ENCODE data around the gene SLFN14. TPM values are rescaled to one million over a fixed set of nuclear protein-coding genes. Genes with fewer than 3 reads are reported as not detected.

The SLFN14 gene
- total and polyA plus RNA-seq, 2 of the 4 experiments (the other 2 are of a cell fraction): not detected

GRCh38 chr17:35596530-35597233 lies 36.1 kb upstream of the SLFN14 start:
- Histone ChIP-seq H4K20me1 (ENCODE audit: insufficient read depth, low read length) (peaks cover 13% of the 10 kb centered on the region; the same call in 1 of the 2 replicates), H2BK120ac (ENCODE audit: low read depth, low read length) (no peak overlapping the region), H3K14ac (replicated peaks; ENCODE audit: low read depth, low read length) (no peak overlapping the region), H3K4me3 (ENCODE audit: insufficient read depth, low read depth, low read length) (no peak overlapping the region), H3K4ac (ENCODE audit: low read depth, low read length) (no peak overlapping the region), H3K23ac (ENCODE audit: low read depth, low read length) (no peak overlapping the region), H3K4me1 (ENCODE audit: control insufficient read depth, insufficient read depth, low read length) (no peaks in the 10 kb centered on the region), H4K5ac (ENCODE audit: low read depth, low read length) (no peak overlapping the region), H2BK5ac (ENCODE audit: low read depth, low read length, poor library complexity, severe bottlenecking) (no peak overlapping the region), H4K91ac (ENCODE audit: insufficient read depth, low read depth, low read length) (no peak overlapping the region), H3K27me3 (ENCODE audit: control insufficient read depth, insufficient read depth, low read length) (no peaks in the 10 kb centered on the region), H2BK15ac (ENCODE audit: low read depth, low read length) (no peak overlapping the region), H2AK5ac (ENCODE audit: low read depth, low read length) (no peak overlapping the region), H3K18ac (ENCODE audit: low read depth, low read length) (no peak overlapping the region), H3K79me1 (ENCODE audit: low read depth in 1 of 2, low read length in 2 of 2) (peaks cover 39 to 48% of the 10 kb centered on the region in 2 experiments), H3K9me1 (ENCODE audit: insufficient read depth, low read length) (no peaks in the 10 kb centered on the region), H3K9me3 (ENCODE audit: control insufficient read depth, insufficient read depth, low read length) (no peaks in the 10 kb centered on the region), H2AFZ (replicated peaks; ENCODE audit: low read length, poor library complexity) (no peak overlapping the region), H2BK20ac (ENCODE audit: low read depth, low read length) (no peak overlapping the region), H2AK9ac (replicated peaks; ENCODE audit: low read depth, low read length, poor library complexity) (no peak overlapping the region), H3K4me2 (ENCODE audit: low read depth, low read length) (no peak overlapping the region), H3K9ac (ENCODE audit: low read depth, low read length) (no peak overlapping the region), H4K8ac (ENCODE audit: low read depth in 2 of 2, low read length in 2 of 2) (no peak overlapping the region), H3K56ac (ENCODE audit: extremely low read depth, insufficient read depth, low read length) (no peak overlapping the region), H3K27ac (ENCODE audit: insufficient read depth, low read length) (no peak overlapping the region), H3K36me3 (ENCODE audit: control insufficient read depth, insufficient read depth, low read length) (peaks cover 41% of the 10 kb centered on the region)
- dilution Hi-C loops (cut with HindIII; ENCODE audit: low sequenced_read_pairs, unreplicated experiment): no loop called here
- no peak for ATAC-seq (ENCODE audit: low read depth)
- no peak for DNase-seq
- intact Hi-C loops (cut with micrococcal nuclease): no loop called here
- POLR2A ChIA-PET (ENCODE audit: unreplicated experiment): no interaction called here
- TF ChIP-seq FOS (IDR thresholded peaks at IDR 0.05; ENCODE audit: low read depth, low read length) (no peak), NFE2L2 (IDR thresholded peaks at IDR 0.05; ENCODE audit: low read depth, low read length) (no peak), RCOR1 (IDR thresholded peaks at IDR 0.05; ENCODE audit: insufficient replicate concordance, low read length) (no peak), BHLHE40 (IDR thresholded peaks at IDR 0.05; ENCODE audit: low read depth, low read length) (no peak), MAZ (IDR thresholded peaks at IDR 0.05; ENCODE audit: borderline replicate concordance, low read depth, low read length) (no peak), POLR2A (IDR thresholded peaks at IDR 0.05; ENCODE audit: low read depth, low read length) (no peak), MXI1 (IDR thresholded peaks at IDR 0.05; ENCODE audit: borderline replicate concordance, low read depth, low read length) (no peak), RFX5 (IDR thresholded peaks at IDR 0.05; ENCODE audit: low read depth, low read length) (no peak), SMC3 (IDR thresholded peaks at IDR 0.05; ENCODE audit: low read depth, low read length) (no peak), RAD21 (IDR thresholded peaks at IDR 0.05; ENCODE audit: low read length) (no peak), USF2 (IDR thresholded peaks at IDR 0.05; ENCODE audit: low read depth, low read length) (no peak)
- TF ChIP-seq, protein P1, sequence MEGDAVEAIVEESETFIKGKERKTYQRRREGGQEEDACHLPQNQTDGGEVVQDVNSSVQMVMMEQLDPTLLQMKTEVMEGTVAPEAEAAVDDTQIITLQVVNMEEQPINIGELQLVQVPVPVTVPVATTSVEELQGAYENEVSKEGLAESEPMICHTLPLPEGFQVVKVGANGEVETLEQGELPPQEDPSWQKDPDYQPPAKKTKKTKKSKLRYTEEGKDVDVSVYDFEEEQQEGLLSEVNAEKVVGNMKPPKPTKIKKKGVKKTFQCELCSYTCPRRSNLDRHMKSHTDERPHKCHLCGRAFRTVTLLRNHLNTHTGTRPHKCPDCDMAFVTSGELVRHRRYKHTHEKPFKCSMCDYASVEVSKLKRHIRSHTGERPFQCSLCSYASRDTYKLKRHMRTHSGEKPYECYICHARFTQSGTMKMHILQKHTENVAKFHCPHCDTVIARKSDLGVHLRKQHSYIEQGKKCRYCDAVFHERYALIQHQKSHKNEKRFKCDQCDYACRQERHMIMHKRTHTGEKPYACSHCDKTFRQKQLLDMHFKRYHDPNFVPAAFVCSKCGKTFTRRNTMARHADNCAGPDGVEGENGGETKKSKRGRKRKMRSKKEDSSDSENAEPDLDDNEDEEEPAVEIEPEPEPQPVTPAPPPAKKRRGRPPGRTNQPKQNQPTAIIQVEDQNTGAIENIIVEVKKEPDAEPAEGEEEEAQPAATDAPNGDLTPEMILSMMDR (conservative IDR thresholded peaks at IDR 0.05; ENCODE audit: low read depth, low read length): no peak
- TF ChIP-seq, protein P2, sequence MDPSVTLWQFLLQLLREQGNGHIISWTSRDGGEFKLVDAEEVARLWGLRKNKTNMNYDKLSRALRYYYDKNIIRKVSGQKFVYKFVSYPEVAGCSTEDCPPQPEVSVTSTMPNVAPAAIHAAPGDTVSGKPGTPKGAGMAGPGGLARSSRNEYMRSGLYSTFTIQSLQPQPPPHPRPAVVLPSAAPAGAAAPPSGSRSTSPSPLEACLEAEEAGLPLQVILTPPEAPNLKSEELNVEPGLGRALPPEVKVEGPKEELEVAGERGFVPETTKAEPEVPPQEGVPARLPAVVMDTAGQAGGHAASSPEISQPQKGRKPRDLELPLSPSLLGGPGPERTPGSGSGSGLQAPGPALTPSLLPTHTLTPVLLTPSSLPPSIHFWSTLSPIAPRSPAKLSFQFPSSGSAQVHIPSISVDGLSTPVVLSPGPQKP (IDR thresholded peaks at IDR 0.05; ENCODE audit: borderline replicate concordance, low read depth, low read length): no peak
- in situ Hi-C loops (cut with MboI; ENCODE audit: low sequenced_read_pairs): loop anchor here (25.0 kb wide), 1 partner anchor 609 kb away; the partner anchor contains the start of gene LIG3
- no TSS peak for BruUV-seq (replicated peaks)
- CTCF ChIA-PET: interaction anchor here (1.0 kb wide), 1 partner anchor 339 kb away, joined by 5 read pairs; no protein-coding TSS in a partner anchor
- 85% methylated on average over 32 of the region's 54 CpGs; no CpG with 5 or more reads in 1 of the 2 experiments for WGBS, 2 experiments (ENCODE audit: extremely low coverage in 2 of 2, insufficient read length in 1 of 2)

All from IMR-90 (cell line).